HG03097 (cell line): ENCODE data around the gene FCHSD1.

Experiments
- ATAC-seq: cut with Tn5 transposase; IDR thresholded peaks from one replicate; pipeline ENCODE4 v1.9.1; 2021; ENCODE audit not compliant: unreplicated experiment, low FRiP score

FCHSD1 gene

GRCh38 chr5:141674747-141675146 lies 23.5 kb upstream of the FCHSD1 start:
- no peak for ATAC-seq

DNA sequence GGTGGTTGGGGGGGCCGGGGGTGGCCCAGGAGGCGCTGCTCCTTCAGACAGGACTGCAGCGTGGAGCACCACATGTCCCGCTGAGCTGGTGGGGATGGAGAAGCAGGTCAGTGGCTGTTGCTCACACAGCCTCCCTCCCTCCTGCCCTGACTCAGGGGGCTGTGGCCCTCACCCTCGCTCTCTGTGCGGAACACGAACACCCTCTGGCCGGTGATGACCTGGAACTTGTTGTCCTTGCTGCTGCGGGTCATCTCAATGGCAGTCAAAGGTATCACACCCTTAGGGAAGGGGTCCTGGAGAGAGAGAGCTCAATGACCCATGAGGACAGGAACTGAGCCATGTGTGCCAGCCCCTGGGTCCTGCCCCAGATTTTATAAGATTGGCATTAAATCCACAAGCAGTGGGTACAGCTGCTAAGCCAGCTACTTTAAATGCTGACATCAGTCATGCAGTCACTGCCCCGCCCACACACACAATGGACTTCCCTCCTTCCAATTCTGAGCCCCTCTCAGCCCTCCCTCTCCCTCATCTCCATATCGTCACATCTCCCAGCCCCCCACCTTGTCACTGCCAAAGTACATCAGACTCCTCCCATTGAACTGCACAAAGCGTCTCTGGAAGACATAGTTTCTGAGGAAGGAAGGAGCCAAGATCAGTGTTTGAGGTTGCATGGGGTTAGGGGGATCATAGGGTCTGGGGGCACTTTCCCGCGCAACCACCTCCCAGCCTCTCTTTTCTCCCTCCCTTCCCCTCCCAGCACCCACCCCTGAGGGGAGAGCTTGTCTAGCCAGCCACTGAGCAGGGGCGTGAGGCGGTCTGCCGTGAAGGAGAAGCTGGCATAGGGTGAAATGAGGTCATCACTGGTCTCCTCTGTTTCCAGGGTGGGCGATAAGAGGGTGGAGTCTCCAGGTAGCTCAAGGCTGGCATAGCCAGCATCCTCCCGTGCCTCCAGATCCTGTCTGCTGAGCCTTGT lies 21.9 kb upstream of the FCHSD1 start:
- no peak for ATAC-seq

DNA sequence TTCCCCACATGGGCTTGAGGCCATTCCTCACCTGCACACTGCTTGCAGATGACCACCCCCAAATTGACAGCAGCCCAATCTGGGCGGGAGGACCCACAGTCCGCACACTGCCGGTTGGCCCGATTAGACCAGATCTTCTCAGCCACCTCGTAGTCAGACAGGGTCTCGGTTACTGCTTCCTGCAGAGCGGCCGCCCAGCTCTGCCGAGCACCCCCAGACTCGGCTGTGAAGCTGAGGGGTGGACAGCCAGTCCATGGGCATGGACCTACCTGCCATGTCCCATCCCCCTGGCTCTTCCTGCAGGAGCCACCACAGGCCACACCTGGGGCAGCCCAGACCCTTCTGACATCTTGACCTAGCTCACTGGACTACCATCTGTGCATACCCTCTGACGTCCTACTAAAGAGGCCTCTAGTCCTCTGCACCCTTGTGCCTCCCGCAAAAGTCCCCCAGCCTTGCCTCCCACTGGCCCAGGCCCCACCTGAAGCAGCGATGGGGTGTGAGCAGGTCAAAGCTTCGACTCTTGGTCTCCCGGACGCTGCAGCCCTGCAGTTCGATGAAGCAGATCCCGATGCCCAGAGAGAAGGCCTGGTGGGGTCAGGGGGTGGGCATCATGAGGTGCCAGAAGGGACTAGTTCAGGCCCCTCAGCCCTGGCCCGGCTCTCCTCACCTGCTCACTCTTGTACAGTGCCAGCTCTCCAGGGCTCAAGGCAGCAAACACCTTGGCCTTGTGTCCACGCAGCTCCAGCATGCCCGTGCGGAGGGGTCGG lies 21.0 kb upstream of the FCHSD1 start:
- no peak for ATAC-seq

DNA sequence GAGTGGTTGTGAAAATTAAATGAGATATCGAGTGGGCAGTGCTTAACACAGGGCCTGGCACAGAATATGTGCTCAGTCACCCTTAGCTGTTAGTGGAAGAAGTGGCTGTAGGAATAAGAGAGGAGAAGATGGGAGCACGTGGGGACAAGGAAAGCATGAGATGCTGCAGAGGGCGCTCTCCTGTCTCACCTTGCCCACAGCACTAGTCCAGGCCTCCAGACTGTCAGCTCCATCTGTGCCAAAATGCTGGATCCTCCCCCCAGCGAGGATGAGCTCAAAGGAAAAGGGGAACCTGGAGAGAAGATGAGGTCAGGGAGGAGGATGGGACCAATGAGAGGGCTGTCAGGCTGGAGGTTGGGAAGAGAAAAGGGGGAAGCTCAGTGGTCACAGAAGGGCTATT lies 18.3 kb upstream of the FCHSD1 start:
- ATAC-seq = no peak

DNA sequence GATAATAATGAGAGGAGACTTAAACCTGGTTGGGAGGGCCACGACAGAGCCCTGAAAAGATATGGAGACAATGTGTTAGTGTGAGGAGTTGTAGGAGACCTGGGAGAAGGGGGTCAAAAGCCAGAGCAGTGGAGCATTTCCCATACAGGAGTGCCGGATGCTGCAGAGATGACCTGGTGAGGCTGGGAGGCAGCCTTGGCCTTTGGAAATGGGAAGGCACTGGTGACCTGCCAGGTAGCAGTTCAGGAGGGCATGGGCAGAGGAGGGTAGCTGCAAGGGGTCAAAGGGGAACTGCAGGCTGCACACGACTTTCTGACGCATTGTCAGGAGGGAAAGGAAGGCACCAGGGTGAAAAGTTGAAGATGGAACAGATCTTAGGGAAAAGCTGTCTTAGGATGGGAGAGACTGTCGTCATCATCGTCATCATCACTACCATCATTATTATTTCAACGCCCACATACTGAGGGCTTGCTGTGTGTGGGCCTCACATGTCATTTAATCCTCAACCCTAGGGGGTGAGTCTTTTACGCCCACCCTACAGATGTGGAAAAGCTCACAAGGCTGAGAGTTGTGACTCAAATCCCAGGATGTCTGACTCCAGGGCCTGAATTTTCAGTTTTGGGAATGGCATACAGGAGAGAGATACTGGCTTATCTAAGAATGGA lies 17.5 kb upstream of the FCHSD1 start:
- ATAC-seq = no peak

DNA sequence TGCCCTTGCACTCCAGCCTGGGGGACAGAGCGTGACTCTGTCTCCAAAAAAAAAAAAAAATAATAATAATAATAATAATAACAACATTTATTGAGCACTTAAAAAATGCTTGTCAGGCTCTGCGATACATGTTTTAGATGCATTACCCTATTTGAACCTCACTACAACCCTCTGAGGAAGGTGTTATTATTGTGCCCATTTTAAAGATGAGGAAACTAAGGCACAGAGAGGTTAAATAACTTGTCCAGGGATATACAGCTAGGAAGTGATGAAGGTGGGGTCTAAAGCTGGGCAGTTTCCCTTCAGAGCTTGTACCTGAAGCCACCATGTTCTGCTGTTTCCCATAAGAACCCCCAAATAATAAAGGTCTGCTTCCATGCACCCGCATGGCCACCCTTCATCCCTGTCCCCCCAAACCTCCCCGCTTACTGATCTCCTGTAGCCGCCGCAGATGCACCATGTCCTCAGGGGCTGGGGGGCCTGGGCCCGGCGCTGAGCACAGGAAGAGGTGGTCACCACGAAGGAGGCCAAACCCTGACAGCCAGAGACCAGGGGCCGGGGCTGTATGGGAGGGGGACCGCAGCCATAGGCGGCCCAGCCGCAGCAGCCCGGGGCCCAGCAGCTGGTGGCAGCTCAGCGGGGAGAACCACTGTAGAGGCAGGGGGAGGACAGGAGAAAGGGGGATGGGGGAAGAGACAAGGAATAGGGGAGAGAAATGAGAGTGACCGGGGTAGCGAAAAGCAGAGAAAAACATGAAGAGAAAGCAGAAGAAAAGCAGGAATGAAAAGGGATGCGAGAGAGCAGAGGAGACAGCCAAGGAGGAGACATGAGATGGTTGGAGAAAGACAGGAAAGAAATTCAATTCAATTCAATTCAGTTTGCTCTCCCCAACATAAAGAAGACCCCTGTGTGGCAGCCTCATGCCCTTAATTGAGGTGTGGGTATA lies 15.1 kb upstream of the FCHSD1 start:
- no peak for ATAC-seq

DNA sequence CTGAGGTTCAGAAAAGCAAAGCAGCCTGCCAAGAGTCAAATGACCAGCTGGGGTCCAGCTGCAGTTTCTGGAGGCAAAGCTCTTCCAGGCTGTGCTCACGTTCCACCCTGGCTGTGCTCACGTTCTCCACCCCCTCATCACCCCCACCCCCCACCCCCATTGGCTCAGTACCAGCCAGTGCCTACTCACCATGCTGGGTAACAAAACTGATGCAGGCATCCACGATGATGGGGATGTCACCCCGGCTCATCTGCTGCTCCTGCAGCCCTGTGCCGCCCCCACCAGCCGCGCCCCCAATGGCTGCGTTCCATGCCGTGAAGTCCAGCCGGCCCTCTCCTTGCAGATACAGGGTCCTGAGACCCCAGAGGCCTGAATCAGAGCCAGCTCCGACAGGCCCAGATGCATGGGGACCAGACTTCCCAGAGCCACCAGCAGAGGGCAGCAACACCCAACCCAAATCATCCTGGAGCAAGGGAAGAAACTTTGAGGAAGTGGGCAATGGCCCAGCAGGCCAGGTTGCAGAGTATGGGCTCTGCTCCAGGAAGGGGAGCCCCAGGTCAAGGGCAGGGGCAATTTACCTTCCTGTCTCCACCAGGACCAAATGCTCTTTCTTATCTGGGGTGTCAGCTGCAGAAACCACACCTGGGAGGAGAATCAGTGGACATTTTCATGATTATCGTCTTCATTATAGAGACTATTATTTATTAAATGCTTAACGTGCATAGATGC lies 13.7 kb upstream of the FCHSD1 start:
- peak; percentile 97 for ATAC-seq

DNA sequence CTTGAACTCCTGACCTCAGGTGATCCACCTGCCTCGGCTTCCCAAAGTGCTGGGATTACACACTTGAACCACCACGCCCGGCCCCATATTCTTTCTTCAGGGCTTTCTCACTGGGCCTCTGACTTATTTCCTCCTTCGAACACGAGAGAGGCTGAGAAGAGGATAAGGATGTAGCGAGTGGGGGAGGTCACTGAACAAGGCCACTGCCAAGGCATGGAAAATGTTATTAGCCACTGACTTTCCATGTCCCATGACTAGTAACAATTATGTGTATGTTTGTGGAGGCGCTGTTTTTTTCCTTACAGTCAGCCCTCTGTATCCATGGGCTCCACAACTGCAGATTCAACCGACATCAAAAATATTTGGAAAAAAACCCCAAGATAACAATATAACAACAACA lies 12.3 kb upstream of the FCHSD1 start:
- ATAC-seq = no peak

DNA sequence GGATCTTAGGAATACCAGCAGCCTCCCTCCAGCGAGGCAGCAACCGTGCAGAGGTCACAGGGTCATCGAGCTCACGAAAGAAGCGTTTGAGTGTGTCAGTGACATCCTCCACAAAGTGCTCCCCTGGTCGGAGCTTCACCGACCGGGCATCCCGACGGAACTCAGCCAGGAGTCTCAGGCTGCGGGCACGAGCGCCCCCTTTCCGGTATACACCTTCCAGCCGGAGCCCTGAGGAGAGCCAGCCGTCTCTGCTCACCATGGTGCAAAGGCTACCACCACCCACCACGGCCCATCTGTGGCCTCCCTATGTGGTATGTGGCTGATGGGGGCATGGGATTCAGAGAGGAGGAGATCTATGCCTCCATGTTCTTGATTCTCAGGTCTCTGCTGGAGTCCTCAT lies 10.8 kb upstream of the FCHSD1 start:
- ATAC-seq = no peak

DNA sequence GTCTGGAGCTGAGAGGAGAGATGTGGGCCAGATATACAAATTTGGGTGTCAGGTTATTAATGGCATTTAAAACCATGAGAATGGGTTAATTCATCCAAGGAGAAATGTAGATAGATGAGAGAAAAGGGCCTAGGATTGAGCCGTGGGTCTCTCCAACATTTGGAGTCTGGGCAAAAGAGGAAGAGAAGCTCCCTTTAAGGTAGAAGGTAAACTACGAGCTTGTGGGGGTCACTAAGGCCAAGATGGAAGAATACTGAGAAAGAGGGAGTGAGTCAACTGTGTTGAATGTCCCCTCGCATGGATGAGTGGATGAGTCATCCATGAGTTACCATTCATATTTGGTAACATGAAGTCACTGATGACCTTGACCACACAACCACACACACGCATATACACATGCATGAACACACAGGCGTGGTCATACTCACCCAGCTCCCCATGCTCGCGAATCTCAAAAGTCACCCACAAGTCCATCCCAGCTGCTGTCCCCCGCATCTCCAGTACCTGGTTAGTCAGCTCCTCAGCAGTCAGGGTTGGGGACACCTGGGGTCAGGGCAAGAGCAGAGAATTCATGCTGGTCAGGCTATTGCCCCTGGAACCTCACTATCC lies 6.8 kb upstream of the FCHSD1 start:
- no peak for ATAC-seq

DNA sequence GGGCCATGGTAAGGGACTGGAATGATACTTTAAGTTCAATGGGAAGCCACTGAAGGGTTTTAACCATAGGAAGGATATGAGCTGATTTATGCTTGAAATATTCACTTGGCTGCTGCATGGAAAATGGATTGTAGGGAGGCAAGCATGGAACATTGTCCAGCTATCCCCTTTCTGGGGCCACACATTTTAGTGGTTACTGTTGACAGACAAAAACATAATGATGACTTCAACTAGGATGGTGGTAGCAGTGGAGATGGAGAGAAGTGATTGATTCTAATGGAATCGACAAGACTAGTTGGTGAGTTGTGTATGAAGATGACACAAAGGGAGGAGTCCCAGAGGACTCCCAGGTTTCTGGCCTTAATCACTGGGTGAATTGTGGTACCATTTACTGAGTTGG lies 6.2 kb upstream of the FCHSD1 start:
- no peak for ATAC-seq

GRCh38 chr5:141656396-141656795 lies 5.2 kb upstream of the FCHSD1 start:
- no peak for ATAC-seq

DNA sequence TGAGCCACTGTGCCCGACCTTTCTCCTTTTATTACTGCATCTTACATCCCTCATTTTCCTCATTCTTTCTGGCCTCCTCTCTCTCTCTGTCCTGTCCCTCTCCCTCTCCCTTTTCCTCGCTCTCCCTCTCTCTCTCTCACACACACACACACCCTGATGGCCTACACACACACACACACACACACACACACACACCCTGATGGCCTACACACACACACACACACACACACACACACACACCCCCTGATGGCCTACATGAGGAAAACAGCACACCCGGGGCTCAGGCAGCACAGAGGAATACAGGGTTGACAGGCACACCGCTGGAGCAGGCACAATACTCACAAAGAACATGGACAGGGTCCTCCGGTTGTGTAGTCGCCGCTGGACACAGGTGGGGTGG lies 3.8 kb upstream of the FCHSD1 start:
- ATAC-seq = no peak

GRCh38 chr5:141654298-141654697 lies 3.1 kb upstream of the FCHSD1 start:
- no peak for ATAC-seq

DNA sequence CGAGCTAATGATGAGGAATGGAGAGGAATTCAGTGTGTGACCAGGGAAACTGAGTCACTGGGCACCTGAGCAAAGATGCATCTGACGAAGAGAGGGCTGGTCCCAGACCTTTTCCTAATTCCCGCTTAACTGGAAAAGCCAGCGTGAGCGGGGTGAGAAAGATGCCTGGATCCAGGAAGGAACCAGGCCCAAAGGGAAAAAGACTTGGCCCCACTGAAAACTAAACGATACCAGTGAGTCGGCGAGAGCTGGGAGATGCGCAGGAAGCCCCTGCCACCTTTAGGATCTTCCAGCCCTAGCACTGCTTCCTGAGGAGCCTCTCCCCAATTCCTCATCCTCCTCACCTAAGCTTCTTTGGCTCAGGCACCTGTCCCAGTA lies 499 bp upstream of the FCHSD1 start:
- ATAC-seq = no peak

- ATAC-seq = no peak
These were observed 1.2 kb downstream of the FCHSD1 start for GRCh38 chr5:141649972-141650371.

GRCh38 chr5:141649056-141649688 lies 2.0 kb downstream of the FCHSD1 start:
- no peak for ATAC-seq

GRCh38 chr5:141647851-141648250 lies 3.4 kb downstream of the FCHSD1 start:
- ATAC-seq = no peak

DNA sequence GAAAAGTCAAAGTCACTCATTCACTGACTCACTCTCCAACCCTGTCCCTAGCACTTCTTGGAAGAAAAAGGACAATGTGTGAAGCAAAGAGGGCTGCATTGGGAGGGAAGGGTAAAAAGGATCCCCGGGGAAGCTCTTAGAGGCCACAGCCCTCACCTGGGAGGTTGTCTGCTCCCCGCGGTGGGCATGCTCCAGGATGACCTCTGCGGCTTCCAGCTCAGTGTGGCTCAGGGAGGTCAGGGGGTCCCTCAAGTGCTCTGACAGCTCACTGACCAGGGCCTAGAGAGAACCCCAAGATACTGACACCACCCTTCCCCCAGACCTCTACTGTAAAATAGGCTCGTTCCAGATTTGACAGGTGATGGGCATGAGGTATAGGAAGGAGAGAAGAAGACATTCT lies 4.0 kb downstream of the FCHSD1 start:
- ATAC-seq = no peak
